Pulmonary artery endothelial cell (primary cell): ENCODE results near the gene WWOX. TPM values are rescaled to one million over a fixed set of nuclear protein-coding genes. Genes with fewer than 3 reads are reported as not detected.

Experiments used
- DNase-seq: peaks from one replicate; pipeline ENCODE4 v3.0.0-alpha.2; 2011; ENCODE audit warnings: low read depth, low spot score
- total RNA-seq: library from RNA; depleted of rRNA; stranded (reverse); fragments of >200 nt; gene quantifications from 2 replicates; pipeline ENCODE4 v1.2.3, GENCODE V29; 2014

Gene WWOX
- total RNA-seq, 1 donor from 2014 or later: 15.9 TPM

DNA sequence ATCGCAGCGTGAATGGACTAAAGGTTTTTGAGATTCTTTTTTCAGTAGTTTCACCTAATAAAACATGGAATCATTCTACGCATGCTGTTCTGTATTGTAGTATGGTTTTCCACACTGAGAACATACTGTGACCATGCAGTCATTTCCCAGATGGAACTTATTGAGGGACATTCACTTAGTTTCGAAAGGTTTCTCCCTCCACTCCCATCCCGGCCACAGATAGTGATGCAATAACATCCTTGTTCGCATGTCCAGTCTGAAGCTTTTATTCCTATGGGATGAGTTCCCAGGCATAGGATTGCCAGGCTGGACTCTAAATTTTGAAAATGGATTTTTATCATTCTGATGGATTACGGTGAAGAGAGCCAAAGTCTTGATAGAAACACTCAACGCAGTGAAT is 420.4 kb downstream of the WWOX start:
- DNase-seq: no peak

DNA sequence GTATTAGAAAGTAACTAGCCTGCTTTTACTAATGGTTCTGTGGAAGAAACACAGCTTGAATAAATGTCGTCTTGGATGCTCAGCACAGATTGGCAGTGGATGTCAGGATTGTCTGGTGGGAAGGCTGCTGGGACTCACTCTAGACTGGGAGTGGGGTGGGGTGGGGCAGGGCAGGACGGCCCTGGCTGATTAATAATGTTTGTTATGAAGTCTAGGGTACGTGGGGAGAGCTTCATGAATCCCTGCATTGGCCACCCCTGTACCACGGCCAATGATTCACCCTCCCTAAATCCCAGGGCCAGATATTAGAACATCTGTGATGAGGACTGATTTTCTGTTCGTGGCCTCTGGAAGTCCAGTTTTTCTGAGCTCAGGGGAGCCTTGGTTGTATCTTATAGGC is 421.0 kb downstream of the WWOX start:
- no peak for DNase-seq

DNA sequence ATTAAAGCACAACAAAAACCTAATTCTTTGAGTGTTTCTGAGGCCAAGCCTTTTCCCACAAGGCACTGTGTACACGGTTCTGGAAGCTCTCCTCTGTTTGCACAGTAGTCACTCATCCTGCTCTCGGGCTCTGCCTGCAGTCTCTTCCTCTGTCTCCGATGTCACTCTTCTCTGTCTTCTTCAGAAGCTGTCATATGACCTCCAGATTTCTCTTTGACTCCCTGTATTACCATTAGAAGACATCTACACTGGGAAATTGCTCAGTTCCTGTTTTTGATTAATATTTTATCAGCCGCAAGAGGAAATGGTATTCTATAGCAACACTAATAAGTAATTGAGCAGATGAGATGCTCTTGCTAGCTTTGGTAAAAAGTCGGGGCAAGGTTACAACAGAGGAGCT is 422.9 kb downstream of the WWOX start:
- no peak for DNase-seq

DNA sequence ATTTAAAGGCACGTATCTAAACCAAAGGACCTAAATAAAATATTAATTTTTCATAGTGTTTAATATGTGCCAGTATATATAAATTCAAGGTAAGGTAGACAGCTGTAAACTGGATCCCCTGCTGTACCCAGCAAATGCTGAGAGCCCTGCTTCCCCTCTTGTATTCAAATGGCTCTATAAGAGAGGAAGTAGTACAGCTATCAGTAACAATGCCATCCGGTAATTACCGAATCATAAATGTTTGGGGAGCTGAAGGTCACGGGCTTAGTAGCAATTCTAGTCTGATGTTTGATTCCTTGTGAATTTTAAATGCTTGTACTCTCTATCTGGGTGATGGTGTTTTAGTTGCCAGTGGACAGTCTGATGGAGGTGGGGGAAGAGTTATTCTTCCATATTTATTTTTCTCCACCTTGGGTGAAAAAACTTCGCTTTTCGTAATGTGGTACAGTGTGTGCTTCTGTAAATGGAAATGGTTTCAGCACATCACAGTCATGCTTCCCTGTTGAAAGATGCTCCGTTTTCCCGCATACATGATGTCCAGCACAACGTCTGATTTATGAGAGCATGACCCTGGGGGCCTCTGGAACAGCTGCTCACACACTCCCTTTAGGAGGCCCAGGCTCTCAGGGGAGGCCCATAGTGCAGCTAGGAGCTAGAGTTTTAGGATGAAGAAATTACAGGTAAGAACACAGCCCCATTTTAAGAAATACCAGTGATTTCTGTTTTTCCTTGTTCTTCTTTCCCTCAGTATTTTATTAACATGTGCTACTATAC is 423.9 kb downstream of the WWOX start:
- DNase-seq: no peak

DNA sequence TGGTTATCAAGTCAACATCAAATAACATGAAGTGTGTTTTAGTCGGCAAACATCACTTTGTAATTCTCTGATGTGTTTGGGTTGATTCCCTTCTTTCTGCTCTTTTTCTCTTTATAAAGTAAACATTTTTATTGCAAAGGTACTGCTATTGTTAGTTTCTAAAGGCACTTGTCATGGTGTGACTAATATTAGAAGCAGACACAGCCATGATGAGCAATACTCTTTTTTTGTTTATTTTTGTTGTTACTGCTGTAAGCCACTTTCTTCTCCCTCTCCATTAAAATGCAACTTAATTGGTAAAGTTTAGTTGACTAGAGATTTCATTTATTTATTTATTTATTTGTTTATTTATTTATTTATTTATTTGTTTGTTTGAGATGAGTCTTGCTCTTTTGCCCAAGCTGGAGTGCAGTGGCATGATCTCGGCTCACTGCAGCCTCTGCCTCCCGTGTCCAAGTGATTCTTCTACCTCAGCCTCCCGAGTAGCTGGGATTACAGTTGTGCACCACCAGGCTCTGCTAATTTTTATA is 424.7 kb downstream of the WWOX start:
- DNase-seq: no peak

DNA sequence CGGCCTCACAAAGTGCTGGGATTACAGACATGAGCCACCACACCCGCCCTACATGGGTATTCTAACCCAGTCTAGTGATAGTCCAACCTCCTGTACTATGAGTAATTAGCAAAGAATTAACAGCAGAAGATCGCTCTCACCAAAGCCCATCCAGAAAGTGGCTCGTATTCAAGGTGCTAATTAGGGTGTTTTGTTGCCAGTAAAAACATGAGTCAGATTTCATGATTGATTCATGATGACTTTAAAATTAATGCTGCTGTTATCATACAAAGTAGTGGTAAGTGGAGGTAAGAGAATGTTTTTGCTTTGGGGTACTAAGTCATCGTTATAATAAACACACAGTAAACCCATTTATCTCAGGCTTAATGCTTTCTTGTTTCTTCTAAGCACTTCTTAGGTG is 428.8 kb downstream of the WWOX start:
- DNase-seq: no peak

DNA sequence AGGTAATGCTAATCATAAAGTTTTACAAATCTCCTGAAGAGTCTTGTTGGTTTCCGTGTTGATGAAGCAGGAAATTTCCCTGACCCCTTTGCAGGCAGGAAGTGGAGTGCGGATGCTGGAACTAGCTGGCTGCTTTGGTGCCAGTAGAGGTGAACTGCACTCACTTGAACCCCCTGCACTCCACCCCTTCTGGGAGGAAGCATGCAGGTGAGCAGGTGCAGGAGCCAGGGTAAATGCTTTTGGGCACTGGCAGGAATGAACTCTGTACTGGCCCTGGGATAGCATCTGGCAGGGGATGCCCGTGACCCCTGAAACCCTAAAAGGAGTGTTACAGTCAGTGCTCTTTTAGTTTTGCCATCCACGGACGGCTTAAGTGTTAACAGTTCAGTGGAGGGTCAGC is 430.4 kb downstream of the WWOX start:
- no peak for DNase-seq

DNA sequence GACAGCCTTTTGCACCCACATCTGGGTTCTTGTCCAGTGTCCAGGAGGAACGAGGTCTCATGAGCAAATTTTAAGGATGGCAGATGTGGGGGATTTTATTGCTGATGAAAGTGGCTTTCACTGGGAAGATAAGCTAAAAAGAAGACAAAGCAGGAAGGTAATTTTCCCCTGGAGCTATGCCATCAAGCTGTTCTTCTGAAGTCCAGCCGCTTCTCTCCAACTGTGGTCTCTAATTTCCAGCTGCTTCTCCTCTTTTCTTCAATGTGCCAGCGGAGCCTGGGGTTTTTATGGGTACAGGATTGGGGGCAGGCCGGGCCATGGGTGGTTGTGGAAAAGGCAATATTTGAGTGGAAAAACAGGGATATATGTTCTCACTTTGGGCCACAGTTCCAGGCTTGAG is 430.8 kb downstream of the WWOX start:
- DNase-seq: no peak

DNA sequence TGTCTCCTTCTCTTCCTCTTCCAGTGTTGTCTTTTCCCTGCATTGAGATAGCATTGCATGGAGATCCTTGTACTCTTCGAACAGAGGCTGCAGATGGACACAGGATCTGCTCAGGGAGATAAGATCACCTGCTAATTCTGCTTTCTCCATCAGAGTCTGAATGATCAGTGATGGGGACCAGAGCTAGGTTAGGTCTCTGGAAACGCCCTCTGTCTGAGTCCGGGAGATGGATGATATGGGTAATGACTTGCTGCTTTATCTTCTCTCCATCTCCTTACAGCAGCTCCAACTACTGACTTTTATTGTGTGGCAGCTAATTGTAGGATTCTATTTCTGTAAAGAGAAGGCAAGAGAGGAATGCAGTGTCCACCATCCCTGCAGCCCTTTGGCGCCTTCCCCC is 435.6 kb downstream of the WWOX start:
- DNase-seq: no peak

DNA sequence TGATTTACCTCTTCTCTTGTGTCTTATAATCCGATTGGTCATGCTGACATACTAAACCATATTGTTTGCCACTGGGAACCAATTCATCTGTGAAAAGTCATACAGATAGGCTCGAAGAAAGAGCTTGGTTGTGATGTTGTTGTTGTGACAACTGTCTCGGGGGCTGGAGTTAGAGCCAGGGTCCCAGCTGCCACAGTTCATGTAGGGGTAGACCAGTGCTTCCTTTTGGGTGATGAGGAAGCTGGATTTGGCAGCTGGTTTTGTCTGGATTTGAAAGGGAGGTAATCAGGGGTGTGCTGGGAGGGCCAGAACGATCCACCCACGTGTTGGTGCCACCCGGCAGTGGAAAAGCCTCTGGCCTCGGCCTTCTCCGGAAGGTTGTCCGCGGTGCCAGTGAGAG is 438.1 kb downstream of the WWOX start:
- DNase-seq: no peak

DNA sequence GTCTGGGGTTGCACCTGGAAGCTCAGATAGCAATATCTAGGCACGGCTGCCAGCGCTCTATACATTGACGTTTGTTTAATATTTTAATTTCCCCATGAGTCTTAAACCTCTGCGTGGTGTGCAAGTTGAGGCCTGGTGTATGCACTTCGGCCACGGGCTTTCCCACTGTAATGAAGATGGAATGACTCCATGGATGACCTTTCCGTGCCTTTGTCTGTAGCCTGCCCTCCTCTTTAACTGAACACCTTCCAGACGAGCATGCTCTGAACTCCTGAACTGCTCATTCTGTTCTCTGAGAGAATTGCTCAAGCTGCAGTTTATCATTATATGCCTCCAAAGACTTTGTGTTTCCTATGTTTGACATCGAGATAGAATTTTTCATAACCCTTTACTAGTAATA is 438.8 kb downstream of the WWOX start:
- no peak for DNase-seq

DNA sequence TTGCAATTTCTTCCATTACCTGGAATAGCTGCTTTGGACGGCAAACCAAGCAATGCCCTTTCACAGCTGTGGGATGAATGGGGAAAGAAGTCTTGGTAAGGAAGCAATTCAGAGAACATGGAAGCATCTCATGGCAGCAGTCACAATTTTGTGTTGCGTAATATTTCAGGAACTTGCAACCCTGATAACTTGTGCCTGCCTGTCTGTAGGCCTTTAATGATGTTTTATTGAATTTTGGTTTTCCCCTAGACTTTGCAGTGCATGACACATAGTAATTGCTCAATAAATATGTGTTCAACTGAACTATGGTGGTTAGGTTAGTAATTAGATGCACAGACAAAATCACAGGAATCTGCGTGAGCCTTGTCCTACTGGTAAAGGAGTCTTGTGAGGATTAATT is 439.5 kb downstream of the WWOX start:
- DNase-seq: no peak

DNA sequence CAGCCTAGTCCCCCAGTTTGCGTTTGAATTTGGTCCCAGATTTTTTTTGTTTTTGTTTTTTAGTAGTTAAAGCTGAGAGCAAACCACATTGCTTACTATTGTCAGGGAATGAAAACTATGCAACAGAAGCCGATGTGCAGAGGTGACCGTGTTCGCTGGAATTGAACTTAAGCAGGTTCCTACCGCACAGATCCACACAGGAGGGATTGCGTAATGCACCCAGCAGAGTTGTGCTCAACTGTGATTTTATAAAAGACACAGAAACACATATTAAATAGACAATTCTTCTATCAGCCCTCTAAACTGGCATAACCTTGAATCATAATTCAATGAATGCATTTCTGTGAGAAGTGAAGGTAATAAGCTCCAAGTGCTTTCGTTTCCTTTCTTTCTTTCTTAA is 443.0 kb downstream of the WWOX start:
- no peak for DNase-seq

DNA sequence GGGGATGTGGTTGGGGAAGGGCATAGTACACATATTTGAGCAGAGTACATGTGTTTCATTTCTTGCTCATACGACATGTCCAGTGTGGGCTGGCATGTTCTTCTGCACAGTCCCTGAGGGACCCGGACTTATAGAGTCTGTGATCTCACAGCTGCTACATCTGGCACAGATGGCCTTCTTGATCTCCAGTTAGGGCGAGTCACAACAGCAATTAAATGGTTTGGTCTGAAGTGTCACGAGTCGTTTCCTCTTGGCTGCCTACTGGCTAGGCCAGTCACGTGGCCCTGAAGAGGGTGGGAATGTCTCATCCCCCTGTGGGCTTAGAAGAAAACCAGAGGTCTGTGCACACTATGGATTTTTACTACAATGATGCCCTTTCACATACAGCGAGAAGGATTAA is 443.6 kb downstream of the WWOX start:
- no peak for DNase-seq

DNA sequence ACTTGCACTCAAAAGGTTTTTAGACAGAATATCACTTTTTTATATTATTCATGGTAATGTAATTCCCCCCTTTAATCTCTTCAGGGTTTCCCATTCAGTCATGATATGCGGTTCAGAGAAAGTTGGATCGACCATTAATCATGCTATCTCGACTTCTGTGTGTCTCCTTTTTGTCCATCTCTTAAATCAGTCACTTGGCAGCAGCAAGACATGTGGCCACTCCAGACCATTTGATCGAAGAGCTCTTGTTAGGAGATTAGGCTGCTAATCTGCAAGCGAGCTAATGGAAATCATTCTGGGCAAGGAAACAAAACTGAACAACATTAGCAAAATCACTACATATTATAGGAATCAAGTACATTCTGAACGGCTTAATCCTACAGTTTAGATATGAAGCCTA is 449.9 kb downstream of the WWOX start:
- no peak for DNase-seq

DNA sequence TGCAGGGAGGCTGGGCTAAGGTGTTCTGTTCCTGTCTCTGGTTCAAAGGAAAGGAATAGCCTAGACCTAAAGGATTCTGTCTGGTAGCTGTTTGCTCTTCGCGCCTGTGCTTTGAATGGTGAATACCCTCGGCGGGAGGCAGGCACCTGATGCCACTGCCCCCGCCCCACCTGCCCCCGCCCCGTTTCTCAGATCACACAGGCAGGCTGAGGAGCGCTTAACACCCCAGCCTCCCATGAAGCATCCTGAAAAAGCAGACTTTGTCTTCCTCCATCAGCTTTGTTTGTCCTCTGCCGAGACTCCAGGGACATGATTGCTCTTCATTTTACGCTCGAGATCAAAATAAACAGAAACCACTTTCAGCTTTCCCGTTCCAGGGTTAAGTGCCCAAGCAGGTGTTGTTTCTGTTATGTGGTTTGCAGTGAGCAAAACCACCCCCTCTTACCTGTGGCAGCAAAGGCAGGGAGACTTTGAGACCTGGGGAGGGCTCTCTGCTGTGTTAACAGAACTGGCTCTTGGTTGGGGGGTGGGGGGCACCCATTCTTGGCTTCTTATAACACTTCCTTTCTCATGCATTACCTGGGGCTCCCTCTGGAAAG is 452.1 kb downstream of the WWOX start:
- DNase-seq: no peak

DNA sequence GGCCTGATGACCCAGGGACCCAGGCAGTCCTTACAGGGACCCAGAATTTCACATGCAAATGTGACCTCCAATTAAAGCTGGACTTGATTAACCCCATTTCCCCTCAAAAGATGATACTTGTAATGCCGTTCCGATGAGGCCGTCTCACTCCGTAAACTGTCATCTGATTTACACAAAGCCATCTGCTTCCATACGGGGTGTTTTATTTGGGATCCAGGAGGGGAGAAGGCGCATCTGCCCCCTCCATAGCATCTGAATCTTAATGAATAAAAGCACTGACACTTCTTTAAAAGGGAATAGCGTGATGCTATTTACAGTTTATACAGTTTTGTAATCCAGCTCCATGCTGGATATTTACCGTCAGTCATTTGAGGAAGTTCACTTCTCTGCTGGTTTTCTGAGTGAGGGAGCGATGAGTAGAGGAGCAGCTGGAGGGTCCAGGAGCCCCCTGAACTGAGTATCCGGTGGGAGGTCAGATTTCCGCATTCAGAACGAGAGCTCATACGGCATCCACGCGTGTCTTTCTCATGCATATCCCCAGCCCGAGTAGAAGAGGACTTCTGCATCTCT is 452.7 kb downstream of the WWOX start:
- DNase-seq: no peak

DNA sequence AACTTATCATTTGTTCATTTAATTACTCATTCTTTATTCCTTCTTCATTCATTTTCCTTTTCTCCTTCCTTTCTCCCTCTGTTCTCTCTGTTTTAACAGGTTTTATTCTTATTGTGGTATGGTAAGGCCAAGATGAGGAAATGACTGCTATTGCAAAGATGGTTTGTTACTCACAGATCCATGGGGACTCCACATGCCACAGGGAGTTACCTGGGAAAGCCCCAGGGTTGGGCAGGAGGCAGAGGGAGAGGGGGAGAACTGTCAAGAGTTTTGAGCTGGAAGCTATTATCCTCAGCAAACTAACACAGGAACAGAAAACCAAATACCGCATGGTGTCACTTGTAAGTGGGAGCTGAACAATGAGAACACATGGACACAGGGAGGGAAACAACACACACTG is 453.3 kb downstream of the WWOX start:
- no peak for DNase-seq

DNA sequence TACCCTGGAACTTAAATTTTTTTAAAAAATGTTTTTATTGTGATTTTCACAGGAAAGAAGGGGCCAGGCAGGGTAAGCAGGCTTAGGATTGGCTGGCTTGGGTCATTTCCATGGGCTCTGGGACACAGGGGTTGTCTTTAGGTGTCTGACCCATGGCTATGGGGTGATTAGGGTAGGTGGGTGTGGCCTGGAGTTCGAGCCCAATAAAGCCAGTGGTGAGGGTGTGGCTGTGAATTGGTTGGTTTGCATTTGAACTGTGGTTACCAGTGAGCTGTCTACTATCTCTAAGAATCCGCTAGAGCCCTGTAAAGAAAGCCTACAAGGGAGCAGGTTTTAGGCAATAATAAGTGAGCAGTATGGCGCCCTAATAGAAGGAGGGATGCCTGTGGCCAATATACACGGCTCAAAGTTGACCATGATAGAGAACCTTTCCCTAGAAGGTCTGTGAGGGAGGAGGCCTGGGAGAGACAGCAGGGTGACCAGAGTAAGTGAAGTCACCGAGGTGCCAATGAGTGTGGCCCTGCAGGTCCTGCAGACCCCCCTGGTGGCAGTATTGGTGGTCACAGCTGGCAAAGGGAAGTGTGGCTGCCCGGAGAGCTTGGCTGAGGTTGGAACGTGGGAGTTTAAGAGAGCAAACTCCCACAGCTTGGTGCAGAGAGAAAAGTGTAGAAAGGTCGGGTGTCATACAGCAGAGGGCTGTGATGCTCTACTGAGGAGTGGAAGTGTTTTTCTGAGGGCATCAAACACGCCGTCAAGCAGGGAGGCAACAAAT is 454.0 kb downstream of the WWOX start:
- no peak for DNase-seq

DNA sequence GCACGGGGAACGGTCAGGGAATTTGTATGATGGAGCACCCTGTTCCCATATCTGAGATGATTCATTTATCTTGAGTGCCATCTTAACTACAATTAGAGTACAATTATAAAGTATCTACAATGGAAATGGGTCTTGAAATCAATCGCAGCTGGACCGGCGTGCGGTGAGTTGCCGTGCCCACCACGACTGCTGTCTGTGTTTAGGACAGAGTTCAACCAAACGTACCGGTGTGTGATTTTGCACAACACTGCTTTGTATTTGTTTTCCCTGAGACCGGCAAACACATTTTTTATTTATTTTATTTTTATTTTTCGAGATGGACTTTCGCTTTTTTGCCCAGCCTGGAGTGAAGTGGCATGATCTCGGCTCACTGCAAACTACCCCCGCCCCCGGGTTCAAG is 457.0 kb downstream of the WWOX start:
- DNase-seq: no peak

DNA sequence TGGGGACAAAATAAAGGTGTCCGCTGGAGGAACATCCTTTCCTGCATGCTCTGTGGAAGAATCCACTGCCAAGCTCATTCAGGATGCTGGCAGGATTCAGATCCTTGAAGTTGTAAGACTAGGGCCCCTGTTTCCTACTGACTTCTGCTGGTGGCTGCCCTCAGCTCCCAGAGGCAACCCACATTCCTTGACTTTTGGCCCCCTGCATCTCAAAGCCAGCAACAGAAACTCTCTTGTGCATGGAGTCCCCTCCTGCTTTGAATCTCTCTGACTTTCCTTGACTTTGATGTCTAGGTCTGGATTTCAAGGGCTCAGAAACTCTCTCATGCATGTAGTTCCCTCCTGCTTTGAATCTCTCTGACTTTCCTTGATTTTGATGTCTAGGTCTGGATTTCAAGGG is 461.5 kb downstream of the WWOX start:
- no peak for DNase-seq

DNA sequence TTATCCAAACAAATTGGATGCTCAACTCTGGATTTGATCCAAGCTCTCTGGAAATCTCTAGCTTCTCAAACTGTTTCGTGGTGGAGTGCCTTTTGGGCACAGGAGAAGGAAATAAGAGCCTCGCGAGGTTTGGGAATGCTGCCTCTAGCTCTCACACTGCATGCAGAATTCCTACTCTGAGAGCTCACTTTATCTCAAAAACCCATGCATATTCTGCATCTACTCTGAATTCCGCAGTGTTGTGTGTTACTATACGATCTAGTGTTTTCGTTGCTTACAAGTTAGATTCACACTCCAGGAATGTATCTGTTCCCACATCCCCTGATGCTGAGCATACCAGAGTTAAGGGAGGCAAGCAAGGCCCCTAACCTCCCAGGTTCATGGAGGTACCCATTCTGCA is 462.7 kb downstream of the WWOX start:
- DNase-seq: no peak
